Right cardiac atrium (tissue), 5 donors: ENCODE data around the gene WWP2. TPM values are rescaled to one million over a fixed set of nuclear protein-coding genes. Genes with fewer than 3 reads are reported as not detected.
A peak's percentile ranks its signal among the peaks of the same experiment; 100 is the strongest.
"Not testable (repeated sequence)": the region's sequence is repeated elsewhere in the genome, so short reads cannot be mapped to it uniquely, and the experiment has no call there.

Experiments used
- ATAC-seq, 2 donors: fragments of 200-7000 bp; cut with Tn5 transposase; one replicate each; pipeline versions ENCODE4 v1.8.0 to v1.9.1; 2020; ENCODE audit warnings: moderate library complexity in 2 of 2, mild to moderate bottlenecking in 1 of 2
- DNase-seq, 3 donors: peaks; one replicate each; pipeline ENCODE4 v3.0.0-alpha.2; 2020
- H3K27ac ChIP-seq: one replicate; pipeline ENCODE4 v1.5.1; 2013; ENCODE audit warnings: mild to moderate bottlenecking, low read length, control low read depth, moderate library complexity
- H3K27me3 ChIP-seq: one replicate; pipeline ENCODE4 v1.6.1; 2013; ENCODE audit not compliant: control insufficient read depth, insufficient read depth
- H3K4me1 ChIP-seq: one replicate; pipeline ENCODE4 v1.6.1; 2013; ENCODE audit warnings: low read length; ENCODE audit not compliant: control insufficient read depth, insufficient read depth
- H3K4me3 ChIP-seq: one replicate; pipeline ENCODE4 v1.5.1; 2013; ENCODE audit warnings: low read length, control low read depth
- H3K9me3 ChIP-seq: one replicate; pipeline ENCODE4 v1.6.1; 2013; ENCODE audit warnings: low read length; ENCODE audit not compliant: control insufficient read depth
- WGBS: extraction: QIAGEN DNeasy Blood & Tissue Kit; methylation state at CpG from one replicate; pipeline ENCODE4 v1.1.7; 2013; 5-methylcytosine and 5-hydroxymethylcytosine counted together
- intact Hi-C, 4 donors: fragments of 100-400 bp; cut with DNase I; formaldehyde crosslinking; loops; one replicate each; pipeline versions ENCODE4 v1.11.0 to v1.14.0; 2022 to 2023
- polyA plus RNA-seq: library from polyadenylated mRNA; stranded (reverse); fragments of 200-250 nt; gene quantifications from one replicate; pipeline ENCODE4 v1.2.3, GENCODE V29; 2013
- total RNA-seq, 4 donors: library from RNA; stranded (reverse); fragmentation: NEBNext Ultra II Directional; extraction: Animal tissue kit (Norgen Biotek cat#: 25700); gene quantifications; one replicate each; pipeline ENCODE4 v1.2.1, GENCODE V29; 2021
- donor health status: healthy with polysubstance abuse.
- donor health status: DM: no; HTN: yes; CAD: no.
- donor health status: DM: no; HTN: no; CAD: no.
- donor health status: DM: no; HTN: yes; CAD: no; lungs with severe emphysema.
- donor health status: DM: yes; HTN: yes; CAD: no.

WWP2 gene
- total and polyA plus RNA-seq, 5 donors: 11.0 to 24.6 (median 18.5) TPM

- no peak overlapping the region for H3K27ac ChIP-seq
- no peaks in the 10 kb centered on the region for H3K9me3 ChIP-seq
- ATAC-seq (peak; percentile 82 to 83), DNase-seq (no peak)
- intact Hi-C loops: loop anchor here (2.0 to 10.0 kb wide), 5 partner anchors 61 to 136 kb away; no protein-coding TSS in a partner anchor
- H3K27me3 ChIP-seq: no peaks in the 10 kb centered on the region
- H3K4me3 ChIP-seq: no peak overlapping the region
- H3K4me1 ChIP-seq: no peaks in the 10 kb centered on the region
- WGBS: 40% methylated on average over 19 of the region's 19 CpGs
Observed at GRCh38 chr16:69796285-69797118, 34.4 kb downstream of the WWP2 start.

GRCh38 chr16:69798466-69798865 is 36.3 kb downstream of the WWP2 start:
- Histone ChIP-seq H3K9me3 (no peaks in the 10 kb centered on the region), H3K27me3 (no peaks in the 10 kb centered on the region), H3K4me1 (no peaks in the 10 kb centered on the region), H3K27ac (no peak overlapping the region), H3K4me3 (no peak overlapping the region)
- ATAC-seq (no peak), DNase-seq (no peak)
- intact Hi-C loops: loop anchor here in 2 of 4 donors (5.0 to 10.0 kb wide), 3 partner anchors 59 to 134 kb away; no protein-coding TSS in a partner anchor
- WGBS: 54% methylated on average over 8 of the region's 8 CpGs

- intact Hi-C loops: loop anchor here in 2 of 4 donors (5.0 to 10.0 kb wide), 3 partner anchors 58 to 133 kb away; no protein-coding TSS in a partner anchor
- Histone ChIP-seq H3K4me3 (no peak overlapping the region), H3K9me3 (no peaks in the 10 kb centered on the region), H3K4me1 (no peaks in the 10 kb centered on the region), H3K27ac (no peak overlapping the region), H3K27me3 (no peaks in the 10 kb centered on the region)
- ATAC-seq (no peak), DNase-seq (no peak)
- 83% methylated on average over 11 of the region's 11 CpGs for WGBS
Observed at GRCh38 chr16:69799611-69800031, 37.5 kb downstream of the WWP2 start.

GRCh38 chr16:69804297-69804696 is 42.2 kb downstream of the WWP2 start:
- no peak for ATAC-seq
- Histone ChIP-seq H3K27ac (no peak overlapping the region), H3K9me3 (no peaks in the 10 kb centered on the region), H3K4me3 (no peak overlapping the region), H3K4me1 (no peaks in the 10 kb centered on the region), H3K27me3 (no peaks in the 10 kb centered on the region)
- intact Hi-C loops: no loop called here
- no peak for DNase-seq
- WGBS: 52% methylated on average over 1 of the region's 1 CpG

GRCh38 chr16:69806776-69807175 is 44.6 kb downstream of the WWP2 start:
- H3K4me3 ChIP-seq, H3K27ac ChIP-seq, H3K4me1 ChIP-seq, H3K27me3 ChIP-seq, intact Hi-C loops, ATAC-seq, DNase-seq, H3K9me3 ChIP-seq: not testable (repeated sequence)

GRCh38 chr16:69812688-69813014 is 50.5 kb downstream of the WWP2 start:
- H3K27me3 ChIP-seq: no peaks in the 10 kb centered on the region
- no peaks in the 10 kb centered on the region for H3K4me1 ChIP-seq
- H3K4me3 ChIP-seq: no peak overlapping the region
- no peak for DNase-seq
- 96% methylated on average over 2 of the region's 2 CpGs for WGBS
- no peak for ATAC-seq
- no peaks in the 10 kb centered on the region for H3K9me3 ChIP-seq
- no peak overlapping the region for H3K27ac ChIP-seq
- intact Hi-C loops: no loop called here

GRCh38 chr16:69814078-69814477 is 51.9 kb downstream of the WWP2 start:
- Histone ChIP-seq H3K27me3 (no peaks in the 10 kb centered on the region), H3K4me1 (no peaks in the 10 kb centered on the region), H3K4me3 (no peak overlapping the region), H3K27ac (no peak overlapping the region), H3K9me3 (no peaks in the 10 kb centered on the region)
- WGBS: 89% methylated on average over 5 of the region's 5 CpGs
- no peak for DNase-seq
- no peak for ATAC-seq
- intact Hi-C loops: no loop called here

GRCh38 chr16:69814561-69814960 is 52.4 kb downstream of the WWP2 start:
- ATAC-seq (no peak), DNase-seq (no peak)
- H3K9me3 ChIP-seq: no peaks in the 10 kb centered on the region
- H3K4me1 ChIP-seq: no peaks in the 10 kb centered on the region
- H3K4me3 ChIP-seq: no peak overlapping the region
- no peaks in the 10 kb centered on the region for H3K27me3 ChIP-seq
- intact Hi-C loops: no loop called here
- no peak overlapping the region for H3K27ac ChIP-seq
- WGBS: 89% methylated on average over 4 of the region's 4 CpGs

- DNase-seq, H3K27ac ChIP-seq, ATAC-seq, H3K9me3 ChIP-seq, H3K27me3 ChIP-seq, intact Hi-C loops, H3K4me3 ChIP-seq, H3K4me1 ChIP-seq: not testable (repeated sequence)
- 89% methylated on average over 15 of the region's 15 CpGs for WGBS
Observed at GRCh38 chr16:69815216-69815883, 53.2 kb downstream of the WWP2 start.

GRCh38 chr16:69816996-69817395 is 54.9 kb downstream of the WWP2 start:
- Histone ChIP-seq H3K27me3 (no peaks in the 10 kb centered on the region), H3K4me3 (no peak overlapping the region), H3K4me1 (peaks cover 4% of the 10 kb centered on the region), H3K9me3 (no peaks in the 10 kb centered on the region), H3K27ac (no peak overlapping the region)
- intact Hi-C loops: no loop called here
- no peak for DNase-seq
- WGBS: 98% methylated on average over 4 of the region's 4 CpGs
- no peak for ATAC-seq

- Histone ChIP-seq H3K27ac (no peak overlapping the region), H3K4me1 (peaks cover 7% of the 10 kb centered on the region), H3K27me3 (no peaks in the 10 kb centered on the region), H3K9me3 (no peaks in the 10 kb centered on the region), H3K4me3 (no peak overlapping the region)
- intact Hi-C loops: no loop called here
- WGBS: 88% methylated on average over 8 of the region's 8 CpGs
- ATAC-seq: no peak
- DNase-seq: no peak
Observed at GRCh38 chr16:69818891-69819545, 56.9 kb downstream of the WWP2 start.
